ENCODE data around the gene CYP2S1.

- TF ChIP-seq CTCF (conservative IDR thresholded peaks at IDR 0.05; ENCODE audit: low read length) = peak; percentile 58
- no peak for TF ChIP-seq EZH2phosphoT487 (IDR thresholded peaks at IDR 0.05; ENCODE audit: borderline replicate concordance, low read depth, low read length)
Measured at GRCh38 chr19:41161903-41162302, 31.1 kb upstream of the CYP2S1 start.

All from OCI-LY7 (cell line).